HG03457 (cell line): ENCODE results near the gene SLC1A1.
"Not testable (repeated sequence)": the region's sequence is repeated elsewhere in the genome, so short reads cannot be mapped to it uniquely, and the experiment has no call there.

ENCODE experiments used
- ATAC-seq: cut with Tn5 transposase; IDR thresholded peaks from one replicate; pipeline ENCODE4 v1.9.1; 2021; ENCODE audit warnings: moderate number of reproducible peaks; ENCODE audit not compliant: unreplicated experiment

SLC1A1 gene

DNA sequence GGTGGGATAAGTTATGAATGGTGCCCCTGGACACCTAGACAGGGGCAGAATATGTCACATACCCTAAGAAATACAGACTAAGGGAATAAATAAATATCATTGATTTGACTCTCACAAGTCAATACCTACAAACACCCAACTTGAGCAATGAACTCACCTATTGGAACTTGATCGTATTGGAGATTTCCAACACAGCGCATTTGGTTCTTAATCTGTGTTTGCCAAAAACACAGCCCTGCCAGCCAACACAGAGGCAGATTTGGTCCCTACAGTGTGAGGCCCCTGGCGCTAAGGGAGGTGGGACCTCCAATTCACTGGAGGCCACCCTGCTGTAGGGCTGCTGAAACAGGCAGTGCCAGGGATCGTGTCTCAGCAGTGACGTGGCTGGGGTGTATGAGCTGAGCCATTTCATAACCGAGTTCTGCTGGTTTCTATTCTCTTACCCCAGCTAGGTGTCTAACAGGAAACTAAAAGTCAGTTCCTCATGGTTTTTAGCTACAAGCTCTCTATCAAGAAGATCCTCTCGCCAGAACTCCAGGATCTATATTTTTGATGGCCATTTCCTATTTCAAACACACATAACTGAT lies 84.5 kb downstream of the SLC1A1 start:
- peak; percentile 55 for ATAC-seq

DNA sequence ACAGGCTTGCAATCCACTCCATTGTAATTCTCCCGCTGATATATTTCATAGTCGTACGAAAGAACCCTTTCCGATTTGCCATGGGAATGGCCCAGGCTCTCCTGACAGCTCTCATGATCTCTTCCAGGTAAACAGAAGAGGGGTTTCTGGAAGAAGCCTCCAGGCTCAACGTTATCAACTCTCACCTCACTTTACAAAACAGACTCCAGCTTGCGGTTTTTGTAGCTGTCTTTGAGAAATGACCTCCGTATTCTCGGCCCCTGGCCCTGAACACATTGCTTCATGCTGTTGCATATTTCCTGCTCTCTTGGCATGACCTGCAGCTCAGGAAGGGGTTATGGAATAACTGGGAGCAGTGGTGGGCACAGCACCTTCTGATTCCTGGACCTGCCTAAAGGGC lies 85.7 kb downstream of the SLC1A1 start:
- ATAC-seq, result no peak

DNA sequence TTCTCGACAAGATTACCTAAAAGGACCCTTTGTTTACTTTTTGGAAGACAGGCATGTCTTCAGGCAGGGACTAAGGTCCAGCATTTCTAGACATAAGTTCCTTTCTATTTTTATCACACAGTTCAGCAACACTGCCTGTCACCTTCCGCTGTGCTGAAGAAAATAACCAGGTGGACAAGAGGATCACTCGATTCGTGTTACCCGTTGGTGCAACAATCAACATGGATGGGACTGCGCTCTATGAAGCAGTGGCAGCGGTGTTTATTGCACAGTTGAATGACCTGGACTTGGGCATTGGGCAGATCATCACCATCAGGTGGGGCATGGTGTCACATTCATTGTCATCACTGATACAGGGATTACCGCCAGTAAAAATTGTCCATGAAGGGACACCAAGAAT lies 86.2 kb downstream of the SLC1A1 start:
- ATAC-seq, result no peak

DNA sequence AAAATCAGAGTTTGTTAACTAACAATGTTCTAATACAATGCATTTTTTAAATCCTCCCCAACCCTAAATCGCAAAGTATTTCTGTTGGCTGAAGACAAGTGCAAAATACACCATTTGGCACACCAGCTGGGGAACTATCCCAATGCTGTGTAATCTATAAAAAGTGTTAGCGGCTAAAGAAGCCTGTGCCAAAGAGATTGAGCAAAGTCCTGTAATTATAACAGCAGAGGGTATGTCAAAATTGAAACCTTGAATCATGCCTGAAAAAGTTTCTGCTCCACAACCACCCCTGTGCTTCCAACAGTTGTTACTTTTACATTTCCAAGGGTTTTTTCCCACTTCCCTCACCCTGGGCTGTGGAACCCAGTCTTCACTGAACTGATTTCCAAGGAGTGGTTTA lies 88.7 kb downstream of the SLC1A1 start:
- no peak for ATAC-seq

DNA sequence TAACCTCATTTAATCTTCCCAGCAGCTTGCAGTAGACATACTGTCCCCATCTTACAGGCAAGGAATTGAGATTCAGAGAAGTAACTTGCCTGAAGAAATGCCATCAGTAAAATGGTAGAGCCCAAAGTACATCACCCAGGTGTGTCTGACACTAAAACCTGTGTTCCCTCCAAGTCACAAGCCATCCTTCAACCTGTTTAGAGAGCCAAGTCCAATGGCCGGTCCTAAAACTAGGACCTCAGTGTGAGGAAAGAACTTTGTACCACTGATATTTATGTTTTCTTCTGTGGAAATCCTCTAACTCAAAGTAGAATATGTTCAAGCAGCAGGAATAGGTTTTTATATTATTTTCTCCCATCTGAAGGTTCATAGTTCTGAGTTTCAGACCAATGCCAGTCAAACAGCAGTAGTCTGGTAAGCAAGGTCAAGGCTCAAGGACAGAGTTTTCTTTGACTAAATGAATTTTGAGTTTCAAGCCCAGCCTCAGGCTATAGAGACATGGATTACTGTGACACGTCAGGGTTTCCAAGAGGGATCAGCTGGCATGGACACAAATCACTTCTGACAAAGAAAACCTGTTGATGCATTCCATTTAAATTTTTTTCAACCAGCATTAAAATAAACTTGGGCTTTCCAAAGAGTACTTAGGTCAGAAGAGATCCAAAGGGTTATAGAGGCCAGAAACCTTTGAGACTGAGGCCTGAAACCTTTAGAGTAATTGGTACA lies 90.9 kb downstream of the SLC1A1 start:
- no peak for ATAC-seq

DNA sequence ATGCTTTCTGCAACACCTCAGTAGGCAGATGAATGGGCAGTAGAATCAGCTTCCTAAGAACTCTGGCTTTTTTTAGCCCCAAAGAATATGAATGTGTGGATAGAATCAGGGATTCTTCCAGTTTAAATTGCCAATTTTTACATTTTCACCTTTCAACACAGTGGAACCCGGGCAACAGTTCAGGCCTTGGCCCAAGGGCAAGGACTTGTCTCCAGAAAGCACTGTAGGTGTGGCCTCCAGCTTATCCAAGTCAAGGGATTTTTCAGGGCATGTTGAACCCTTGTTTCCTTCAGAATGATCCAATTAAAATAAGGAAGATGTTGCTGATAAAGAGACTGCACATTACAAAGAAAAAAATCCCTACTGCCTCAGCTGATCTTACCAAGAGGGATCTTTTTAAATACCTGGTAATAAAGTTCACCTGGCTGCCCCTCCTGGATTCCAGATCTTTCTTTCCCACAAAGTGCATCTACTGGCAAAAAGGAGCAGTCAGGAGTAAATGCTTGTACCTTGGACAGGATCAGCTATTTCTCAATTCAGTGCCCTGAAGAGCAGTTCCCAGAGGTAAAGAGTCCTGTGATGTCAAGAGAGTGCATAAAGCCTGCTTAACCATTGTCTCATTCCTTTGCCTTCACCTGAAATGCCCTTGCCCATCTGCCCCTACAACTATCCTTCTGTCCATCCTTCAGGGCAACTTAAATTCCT lies 91.7 kb downstream of the SLC1A1 start:
- ATAC-seq, result no peak

DNA sequence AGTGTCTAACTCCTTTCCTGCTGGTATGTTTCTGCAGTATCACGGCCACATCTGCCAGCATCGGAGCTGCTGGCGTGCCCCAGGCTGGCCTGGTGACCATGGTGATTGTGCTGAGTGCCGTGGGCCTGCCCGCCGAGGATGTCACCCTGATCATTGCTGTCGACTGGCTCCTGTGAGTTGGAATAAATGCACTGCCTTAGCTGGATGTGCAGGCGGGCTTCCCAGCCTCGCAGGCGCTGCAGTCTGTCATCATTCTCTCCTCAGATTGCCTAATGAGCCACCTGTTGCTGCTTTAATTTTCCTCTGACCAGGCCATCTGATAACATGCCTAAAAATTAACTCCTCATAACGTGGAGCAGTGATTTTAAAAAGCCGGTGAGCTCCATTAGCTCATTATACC lies 92.7 kb downstream of the SLC1A1 start:
- ATAC-seq, result no peak

DNA sequence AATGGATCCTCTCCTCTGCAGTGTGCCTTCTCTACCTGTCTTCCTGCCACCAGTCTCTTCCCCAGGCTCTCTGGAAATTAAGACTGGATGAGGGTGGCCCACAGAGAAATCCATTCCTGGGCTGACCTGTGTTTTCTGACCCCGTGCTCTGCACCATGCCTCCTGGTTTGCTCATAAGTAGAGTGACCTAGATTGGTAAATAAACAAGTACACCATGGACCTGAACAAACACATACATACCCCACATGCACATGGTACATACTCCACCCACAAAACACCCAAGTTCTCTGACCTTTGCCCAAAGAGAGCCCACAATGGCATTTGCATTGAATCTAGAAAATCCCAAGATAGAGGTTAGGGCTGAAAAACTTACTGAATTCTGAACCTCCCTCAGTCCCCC lies 94.4 kb downstream of the SLC1A1 start:
- no peak for ATAC-seq

DNA sequence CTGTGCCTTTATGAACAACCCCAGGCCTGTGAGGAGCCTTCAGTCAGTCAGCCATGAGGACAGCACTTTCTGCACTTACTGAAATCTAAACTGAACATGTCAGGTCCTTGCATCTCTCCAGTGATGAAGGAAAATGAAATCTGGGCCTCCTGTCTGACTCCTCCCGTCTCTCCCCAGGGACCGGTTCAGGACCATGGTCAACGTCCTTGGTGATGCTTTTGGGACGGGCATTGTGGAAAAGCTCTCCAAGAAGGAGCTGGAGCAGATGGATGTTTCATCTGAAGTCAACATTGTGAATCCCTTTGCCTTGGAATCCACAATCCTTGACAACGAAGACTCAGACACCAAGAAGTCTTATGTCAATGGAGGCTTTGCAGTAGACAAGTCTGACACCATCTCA lies 94.9 kb downstream of the SLC1A1 start:
- ATAC-seq, result no peak

DNA sequence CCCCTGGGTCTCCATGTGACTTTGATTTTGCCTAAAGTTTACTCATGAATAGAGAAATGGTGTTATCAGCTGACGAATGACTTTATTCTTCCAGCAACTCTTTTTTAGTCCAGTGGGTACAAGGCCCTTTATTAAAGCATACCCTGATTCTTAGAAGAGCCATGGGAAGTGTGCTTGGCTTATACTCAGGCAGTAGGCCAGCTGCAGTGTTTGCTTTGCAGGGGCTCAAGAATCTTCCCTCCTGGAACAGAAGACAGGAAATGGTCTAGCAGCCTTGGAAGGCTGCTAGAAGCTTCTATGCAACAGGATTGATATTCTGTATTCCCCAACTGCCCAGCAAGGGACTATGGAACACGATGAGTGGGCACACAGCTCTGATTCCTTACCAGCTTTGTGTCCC lies 98.5 kb downstream of the SLC1A1 start:
- no peak for ATAC-seq

DNA sequence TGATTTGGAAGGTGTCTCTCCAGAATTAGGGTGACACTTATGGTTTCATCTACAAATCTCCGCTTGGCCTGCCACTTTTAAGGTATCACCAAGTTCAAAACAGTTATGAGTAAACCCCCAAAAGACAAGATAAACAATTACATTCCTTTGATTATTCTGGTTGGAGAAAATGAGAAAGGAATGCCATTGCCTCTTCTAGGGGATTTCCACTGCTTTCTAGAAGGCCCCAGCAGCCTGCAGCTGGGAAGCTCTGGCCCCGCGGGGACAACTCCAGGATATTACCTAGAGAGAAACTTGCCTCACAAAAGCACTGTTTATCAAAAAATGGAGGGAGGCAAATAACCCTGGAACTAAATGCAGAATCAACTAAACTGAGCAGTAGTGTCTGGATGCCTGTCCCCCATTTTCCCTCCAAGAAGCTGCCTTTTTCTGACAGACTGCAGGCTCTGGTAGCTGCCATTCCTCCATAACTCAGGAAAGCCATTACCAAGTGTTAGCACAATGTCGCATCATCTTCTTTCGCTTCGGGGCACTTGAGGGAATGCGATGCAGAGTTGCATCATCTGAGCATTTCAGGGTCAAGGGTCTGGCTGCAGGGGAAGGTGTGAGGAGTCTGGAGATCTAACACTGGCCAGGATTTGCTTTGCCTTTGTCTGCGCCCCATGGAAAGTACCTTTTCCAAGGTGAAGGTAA lies 100.3 kb downstream of the SLC1A1 start:
- ATAC-seq, result no peak

DNA sequence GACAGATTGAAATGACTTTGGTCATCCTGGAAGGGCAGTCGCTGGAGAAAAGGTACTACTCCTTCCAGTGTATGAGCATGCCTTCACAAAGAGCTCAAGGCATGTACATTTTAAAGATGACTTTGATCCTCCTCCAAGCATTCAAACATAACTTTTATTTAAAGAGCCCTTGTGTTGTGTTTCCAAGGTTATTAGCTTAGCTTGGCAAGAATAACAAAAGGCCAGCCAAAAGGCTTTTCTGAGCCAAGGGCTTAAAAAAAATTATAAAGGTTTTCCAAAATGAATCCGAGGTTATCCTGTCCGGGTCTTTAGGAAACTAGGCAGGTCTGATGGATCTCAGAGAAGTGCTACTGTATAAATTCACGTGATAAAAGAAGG lies 100.8 kb downstream of the SLC1A1 start:
- ATAC-seq, result no peak

DNA sequence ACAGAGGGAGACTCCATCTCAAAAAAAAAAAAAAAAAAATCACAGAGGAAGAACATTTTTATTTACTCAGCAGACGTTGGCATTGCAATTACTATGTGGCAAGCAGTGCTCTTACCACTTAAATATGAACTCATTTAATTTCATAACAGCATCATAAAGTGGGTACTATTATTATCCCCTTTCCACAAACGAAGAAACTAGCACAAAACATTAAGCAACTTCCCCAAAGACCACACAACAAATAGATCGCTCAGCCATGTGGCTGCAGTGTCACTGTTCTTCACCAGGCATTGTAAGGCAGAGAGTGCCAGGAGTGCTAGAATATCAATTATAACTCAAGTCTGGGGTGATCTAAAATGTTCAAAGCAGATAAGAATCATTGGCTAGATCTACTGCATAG lies 102.0 kb downstream of the SLC1A1 start:
- ATAC-seq, result no peak

DNA sequence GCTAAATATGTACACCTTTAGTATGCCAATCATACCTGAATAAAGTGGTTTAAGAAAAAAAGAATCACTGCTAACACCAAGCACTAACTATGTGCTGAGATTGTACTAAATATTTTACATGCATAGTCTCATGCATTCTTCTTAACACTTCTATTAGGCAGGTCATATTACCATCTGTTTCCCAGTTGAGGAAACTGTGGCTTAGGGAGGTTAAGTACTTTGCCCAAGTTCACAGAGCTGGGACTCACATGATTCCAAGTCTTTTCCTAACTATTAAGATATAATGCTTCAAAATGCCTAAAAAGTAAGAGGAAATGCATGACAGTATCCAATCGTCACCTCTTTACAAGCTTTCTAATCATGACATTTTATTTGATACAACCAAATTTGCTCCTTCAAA lies 102.6 kb downstream of the SLC1A1 start:
- no peak for ATAC-seq

DNA sequence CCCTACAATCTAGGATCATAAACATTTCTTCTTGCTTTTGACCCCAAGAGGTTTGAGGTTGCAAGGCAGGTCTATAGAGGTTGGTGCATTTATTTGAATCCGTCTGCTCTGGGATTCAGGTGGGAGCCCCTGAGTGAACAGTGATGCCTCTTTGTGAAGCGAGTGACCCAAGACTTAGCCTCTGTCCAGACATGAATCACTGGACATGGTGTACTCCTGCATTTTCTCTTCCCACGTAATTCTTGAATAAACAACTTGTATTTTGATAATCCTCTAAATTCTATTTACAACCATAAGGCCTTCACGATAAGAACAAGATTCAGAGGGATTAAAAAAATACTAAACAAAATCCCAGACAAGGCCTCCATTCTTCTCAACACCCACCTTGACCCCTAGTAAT lies 104.3 kb downstream of the SLC1A1 start:
- ATAC-seq, result no peak

DNA sequence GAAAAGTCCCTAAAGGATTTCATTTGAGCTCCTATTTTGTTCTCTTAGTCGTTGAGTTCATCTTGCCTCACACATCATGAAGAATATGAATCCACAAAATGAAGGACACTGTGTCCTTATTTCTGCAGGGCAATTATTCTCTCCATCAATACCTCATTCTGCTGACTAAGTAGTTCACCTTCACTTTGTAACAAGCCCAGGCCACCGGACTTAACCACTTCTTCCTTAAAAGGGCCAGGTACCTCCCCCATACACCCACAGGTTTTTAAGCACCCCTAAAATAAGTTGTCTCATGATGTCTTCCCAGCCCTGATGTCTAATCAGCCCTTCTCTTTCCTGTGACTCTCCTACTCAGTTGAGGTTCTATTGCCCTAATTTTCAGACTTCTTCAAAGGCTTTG lies 104.7 kb downstream of the SLC1A1 start:
- no peak for ATAC-seq

DNA sequence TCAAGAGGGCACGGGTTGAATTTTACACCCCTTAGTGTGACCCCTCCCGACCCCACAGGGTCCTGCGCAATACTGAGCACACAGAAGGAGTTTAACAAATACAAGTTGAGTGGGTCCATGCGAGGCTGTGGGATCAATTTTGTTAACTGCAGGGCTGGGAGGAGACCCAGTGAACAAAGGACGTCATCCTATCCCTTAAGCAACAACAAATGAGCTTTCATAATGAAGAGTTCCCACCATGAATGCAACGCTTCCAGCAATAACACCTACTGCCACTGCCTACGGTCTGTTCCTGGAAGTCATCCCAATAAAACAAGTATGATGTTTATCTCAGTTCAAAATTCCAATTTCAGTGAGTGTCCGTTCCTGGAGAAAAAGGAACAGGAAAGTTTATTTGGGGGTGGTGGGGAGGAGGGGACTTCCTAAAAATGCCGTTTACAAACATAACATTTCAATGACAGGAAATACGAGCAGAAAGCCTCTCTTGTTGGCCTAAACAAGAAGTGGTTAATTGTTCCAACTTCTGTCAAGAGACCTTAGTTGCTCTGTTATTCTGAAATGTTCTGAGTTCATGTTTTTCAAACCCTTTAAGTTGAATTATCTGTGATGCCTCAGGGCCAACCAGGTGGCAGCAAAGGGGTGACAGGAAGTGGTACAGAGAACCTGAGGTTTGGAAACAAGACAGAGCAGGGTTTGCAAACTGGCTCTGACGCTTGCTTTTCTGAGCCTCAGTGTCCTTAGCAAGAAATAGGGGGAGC lies 106.1 kb downstream of the SLC1A1 start:
- no peak for ATAC-seq

DNA sequence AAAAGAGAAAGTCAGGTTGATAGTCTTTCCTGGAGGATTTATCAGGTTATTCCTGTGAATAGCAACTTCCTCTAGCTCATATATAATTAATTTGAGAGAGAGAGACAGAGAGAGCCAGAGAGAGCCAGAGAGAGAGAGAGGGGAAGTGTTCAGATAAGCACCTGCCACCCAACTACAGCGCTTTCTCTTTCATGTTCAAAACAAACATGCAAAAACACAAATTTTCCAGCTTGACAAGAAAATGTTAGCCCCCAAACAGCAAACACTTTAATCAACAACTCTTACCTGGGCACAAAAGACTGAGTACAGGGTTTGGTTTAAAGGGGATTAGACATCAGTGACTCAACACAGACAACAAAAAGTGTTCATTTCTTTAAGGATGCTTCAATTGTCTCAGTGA lies 110.1 kb downstream of the SLC1A1 start:
- ATAC-seq, result no peak

DNA sequence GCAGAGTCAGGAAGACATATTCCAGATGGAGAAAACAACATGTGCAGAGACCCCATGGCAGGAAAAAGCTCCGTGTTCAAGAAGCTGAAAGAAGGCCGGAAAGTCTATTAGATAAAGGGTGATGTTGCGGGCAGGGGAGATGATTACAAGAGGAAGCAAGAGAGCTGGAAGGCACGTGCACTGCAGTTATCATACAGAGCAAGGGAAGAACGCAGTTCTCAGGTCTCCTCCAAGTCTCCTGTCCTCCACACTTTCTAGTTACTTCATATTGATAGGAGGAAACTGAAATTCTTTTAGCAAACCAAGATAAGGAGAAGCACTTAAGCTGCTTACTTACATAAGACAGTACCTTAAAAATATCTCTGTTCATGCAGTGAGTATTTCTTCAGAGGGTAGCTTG lies 113.6 kb downstream of the SLC1A1 start:
- ATAC-seq, result no peak

DNA sequence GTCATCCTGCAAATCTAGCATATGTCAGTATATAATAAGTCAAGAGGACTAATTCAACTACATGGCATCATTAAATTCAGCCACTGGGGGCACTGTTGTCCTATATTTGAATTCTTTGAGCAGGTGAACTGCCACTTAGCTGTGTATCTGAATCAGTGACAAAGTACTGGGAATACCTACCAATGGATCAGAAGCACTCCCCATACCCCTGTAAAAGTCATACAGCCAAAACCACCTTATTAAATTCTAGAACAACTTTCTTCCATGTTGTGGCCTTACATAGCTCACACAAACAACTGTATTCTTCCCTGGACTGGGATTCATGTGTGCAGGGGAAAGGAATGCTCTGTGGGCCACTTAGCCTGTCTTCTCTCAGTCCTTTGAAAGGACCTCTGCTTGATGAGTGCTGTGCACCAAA lies 114.4 kb downstream of the SLC1A1 start:
- ATAC-seq, result no peak

DNA sequence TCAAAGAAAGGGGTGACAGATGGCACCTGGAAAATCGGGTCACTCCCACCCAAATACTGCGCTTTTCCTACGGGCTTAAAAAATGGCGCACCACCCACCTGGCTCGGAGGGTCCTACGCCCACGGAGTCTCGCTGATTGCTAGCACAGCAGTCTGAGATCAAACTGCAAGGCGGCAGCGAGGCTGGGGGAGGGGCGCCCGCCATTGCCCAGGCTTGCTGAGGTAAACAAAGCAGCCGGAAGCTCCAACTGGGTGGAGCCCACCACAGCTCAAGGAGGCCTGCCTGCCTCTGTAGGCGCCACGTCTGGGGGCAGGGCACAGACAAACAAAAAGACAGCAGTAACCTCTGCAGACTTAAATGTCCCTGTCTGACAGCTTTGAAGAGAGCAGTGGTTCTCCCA lies 115.8 kb downstream of the SLC1A1 start:
- ATAC-seq, result not testable (repeated sequence)
